ENCODE measurements around the gene SERINC5.

The SERINC5 gene

DNA sequence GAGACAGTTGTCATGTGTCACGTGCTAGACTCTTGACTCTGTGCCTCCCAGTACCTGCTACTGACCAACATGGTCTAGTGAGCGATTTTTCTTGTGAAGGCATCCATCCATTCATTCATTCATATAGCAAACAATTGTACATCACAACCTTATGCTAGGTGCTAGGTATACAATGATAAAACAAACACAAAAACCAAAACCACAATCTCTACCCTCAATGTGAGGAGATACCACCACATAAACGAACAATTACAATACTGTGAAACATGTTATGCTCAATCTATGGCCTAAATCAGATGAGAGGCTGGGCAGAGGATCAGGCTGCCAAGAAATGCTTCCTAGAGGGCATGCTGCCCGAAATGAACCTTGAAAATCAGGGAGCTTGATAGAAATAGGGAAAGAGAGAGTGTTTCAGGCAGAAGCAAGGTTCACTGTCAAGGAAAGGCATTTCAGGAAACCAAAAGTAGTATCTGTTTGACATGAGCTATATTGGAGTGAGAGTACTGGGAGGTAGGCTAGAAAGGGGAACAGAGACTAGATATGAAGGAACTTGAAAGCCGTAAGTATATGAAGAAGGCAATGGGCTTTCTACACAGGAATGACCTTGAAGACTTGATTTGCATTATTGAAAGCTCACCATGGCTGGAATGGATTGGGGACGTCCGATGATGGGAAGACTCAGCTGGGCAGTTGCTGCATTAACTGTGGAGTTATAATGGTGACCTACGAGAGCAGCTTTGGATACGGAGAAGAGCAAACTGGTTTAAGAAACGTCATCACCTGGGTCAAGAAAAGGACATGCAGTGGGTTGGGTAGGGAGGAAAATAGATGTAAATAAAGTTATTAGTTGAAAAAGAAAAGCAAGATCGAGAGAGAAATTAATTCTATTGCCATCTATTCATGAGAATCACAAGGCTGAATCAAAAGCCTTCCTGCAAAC, 130.6 kb downstream of the SERINC5 start:
- Histone ChIP-seq H3K27me3 (ENCODE audit: insufficient read depth, low read depth, severe bottlenecking) (no peaks in the 10 kb centered on the region), H3K27ac (no peak overlapping the region), H3K4me3 (ENCODE audit: low read depth, low read length) (no peak overlapping the region), H3K36me3 (no peaks in the 10 kb centered on the region), H3K9me3 (ENCODE audit: severe bottlenecking) (peaks cover 2% of the 10 kb centered on the region)
- no peak for DNase-seq
- TF ChIP-seq, protein P1, sequence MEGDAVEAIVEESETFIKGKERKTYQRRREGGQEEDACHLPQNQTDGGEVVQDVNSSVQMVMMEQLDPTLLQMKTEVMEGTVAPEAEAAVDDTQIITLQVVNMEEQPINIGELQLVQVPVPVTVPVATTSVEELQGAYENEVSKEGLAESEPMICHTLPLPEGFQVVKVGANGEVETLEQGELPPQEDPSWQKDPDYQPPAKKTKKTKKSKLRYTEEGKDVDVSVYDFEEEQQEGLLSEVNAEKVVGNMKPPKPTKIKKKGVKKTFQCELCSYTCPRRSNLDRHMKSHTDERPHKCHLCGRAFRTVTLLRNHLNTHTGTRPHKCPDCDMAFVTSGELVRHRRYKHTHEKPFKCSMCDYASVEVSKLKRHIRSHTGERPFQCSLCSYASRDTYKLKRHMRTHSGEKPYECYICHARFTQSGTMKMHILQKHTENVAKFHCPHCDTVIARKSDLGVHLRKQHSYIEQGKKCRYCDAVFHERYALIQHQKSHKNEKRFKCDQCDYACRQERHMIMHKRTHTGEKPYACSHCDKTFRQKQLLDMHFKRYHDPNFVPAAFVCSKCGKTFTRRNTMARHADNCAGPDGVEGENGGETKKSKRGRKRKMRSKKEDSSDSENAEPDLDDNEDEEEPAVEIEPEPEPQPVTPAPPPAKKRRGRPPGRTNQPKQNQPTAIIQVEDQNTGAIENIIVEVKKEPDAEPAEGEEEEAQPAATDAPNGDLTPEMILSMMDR (IDR thresholded peaks at IDR 0.05; ENCODE audit: low read depth, low read length) = no peak

DNA sequence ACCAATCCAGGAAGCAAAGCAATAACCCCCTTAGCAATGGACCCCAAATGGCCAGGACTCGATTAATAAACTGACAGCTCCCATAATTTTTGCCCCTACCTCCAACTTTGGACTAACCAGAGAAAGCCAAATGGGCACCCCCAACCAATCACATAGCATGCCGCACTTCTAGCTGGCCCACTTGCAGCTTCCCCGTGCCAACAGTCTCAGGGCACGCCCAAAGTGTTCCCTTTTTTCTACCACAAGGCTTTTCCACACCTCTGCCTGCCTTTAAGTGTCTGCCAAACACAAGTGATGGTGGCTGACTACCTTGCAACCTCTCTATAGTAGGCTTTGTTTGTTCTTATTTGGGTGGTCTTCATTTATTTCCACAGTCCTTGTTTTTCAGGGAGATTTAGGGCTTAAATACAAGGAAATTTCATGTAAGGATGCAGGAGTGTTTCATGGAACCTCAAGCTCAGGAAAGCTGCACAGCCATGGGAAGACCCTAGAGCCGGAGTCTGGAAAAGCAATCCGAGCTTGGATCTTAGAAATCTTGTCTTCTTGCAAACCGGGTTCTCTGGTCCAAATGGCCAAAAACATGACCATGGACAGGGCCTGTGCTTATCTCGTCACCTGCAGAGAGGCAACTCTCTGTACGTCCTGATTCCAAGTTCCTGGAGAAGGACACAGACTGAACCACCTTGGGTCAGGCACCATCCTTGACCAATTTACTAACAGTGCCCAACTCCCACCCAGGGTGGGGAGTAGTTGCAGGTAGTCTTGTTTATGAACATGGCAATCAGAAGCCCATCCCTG, 131.5 kb downstream of the SERINC5 start:
- TF ChIP-seq, protein P1 (IDR thresholded peaks at IDR 0.05; ENCODE audit: low read depth, low read length) = no peak
- Histone ChIP-seq H3K4me3 (ENCODE audit: low read depth, low read length) (no peak overlapping the region), H3K36me3 (no peaks in the 10 kb centered on the region), H3K9me3 (ENCODE audit: severe bottlenecking) (peaks cover 2% of the 10 kb centered on the region), H3K27me3 (ENCODE audit: insufficient read depth, low read depth, severe bottlenecking) (no peaks in the 10 kb centered on the region), H3K27ac (no peak overlapping the region)
- no peak for DNase-seq

DNA sequence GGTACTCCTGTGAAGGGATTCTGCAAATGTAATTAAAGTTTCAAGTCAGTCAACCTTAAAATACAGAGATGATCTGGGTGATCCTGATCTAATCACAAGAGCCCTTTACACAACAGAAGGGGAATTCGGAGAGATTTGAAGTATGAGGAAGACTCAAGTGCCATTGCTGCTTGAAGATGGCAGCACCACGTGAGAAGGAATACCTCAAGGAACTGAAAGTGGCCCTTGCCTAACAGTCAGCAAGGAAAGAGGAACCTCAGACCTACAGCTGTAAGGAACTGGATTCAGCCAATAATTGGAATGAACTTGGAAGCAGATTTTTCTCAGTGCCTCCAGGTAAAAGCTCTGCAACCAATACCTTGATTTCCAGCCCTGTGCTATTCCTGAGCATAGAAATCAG, 133.3 kb downstream of the SERINC5 start:
- peaks cover 2% of the 10 kb centered on the region for H3K9me3 ChIP-seq (ENCODE audit: severe bottlenecking)
- H3K4me3 ChIP-seq (ENCODE audit: low read depth, low read length) = no peak overlapping the region
- no peaks in the 10 kb centered on the region for H3K36me3 ChIP-seq
- no peaks in the 10 kb centered on the region for H3K27me3 ChIP-seq (ENCODE audit: insufficient read depth, low read depth, severe bottlenecking)
- no peak overlapping the region for H3K27ac ChIP-seq
- no peak for DNase-seq
- TF ChIP-seq, protein P1 (IDR thresholded peaks at IDR 0.05; ENCODE audit: low read depth, low read length) = no peak

DNA sequence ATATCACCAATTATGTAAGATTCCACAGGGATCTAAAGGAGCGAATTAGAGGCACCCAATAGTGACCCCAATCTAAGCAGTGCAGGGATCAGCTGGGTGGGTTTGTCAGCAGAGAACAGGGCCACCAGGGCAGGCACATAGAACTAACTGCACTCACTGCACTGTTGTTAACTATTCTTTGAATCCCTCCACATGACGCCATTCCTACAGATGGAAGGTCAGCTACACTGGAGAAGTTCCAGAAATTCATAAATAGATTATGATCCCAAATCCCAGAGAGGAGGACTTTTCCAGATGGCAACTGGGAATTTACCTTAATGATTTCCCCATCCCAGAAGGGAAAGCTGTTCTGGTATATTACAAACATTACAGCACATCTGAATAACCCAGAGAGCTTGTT, 136.5 kb downstream of the SERINC5 start:
- H3K9me3 ChIP-seq (ENCODE audit: severe bottlenecking) = no peaks in the 10 kb centered on the region
- no peaks in the 10 kb centered on the region for H3K36me3 ChIP-seq
- TF ChIP-seq, protein P1 (IDR thresholded peaks at IDR 0.05; ENCODE audit: low read depth, low read length) = no peak
- no peaks in the 10 kb centered on the region for H3K27me3 ChIP-seq (ENCODE audit: insufficient read depth, low read depth, severe bottlenecking)
- no peak overlapping the region for H3K4me3 ChIP-seq (ENCODE audit: low read depth, low read length)
- no peak overlapping the region for H3K27ac ChIP-seq
- DNase-seq = no peak

DNA sequence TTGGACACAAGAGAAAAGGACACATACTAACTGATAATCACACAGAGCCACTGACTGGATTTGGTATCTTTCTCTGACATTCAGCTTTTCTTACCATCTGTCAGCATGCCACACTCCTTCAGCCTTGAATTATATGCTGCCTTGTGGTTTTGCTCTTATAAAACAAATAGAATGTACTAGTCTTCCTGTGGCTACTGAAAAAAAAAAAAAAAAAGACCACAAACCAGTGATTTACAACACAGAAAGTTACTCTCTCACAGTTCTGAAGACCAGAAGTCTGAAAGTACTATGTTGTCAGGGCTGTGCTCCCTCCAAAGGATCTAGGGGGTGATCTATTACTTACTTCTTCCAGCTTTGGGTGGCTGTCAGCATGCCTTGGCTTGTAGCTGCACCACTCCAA, 138.4 kb downstream of the SERINC5 start:
- no peaks in the 10 kb centered on the region for H3K9me3 ChIP-seq (ENCODE audit: severe bottlenecking)
- DNase-seq = no peak
- H3K4me3 ChIP-seq (ENCODE audit: low read depth, low read length) = no peak overlapping the region
- H3K36me3 ChIP-seq = no peaks in the 10 kb centered on the region
- TF ChIP-seq, protein P1 (IDR thresholded peaks at IDR 0.05; ENCODE audit: low read depth, low read length) = no peak
- no peak overlapping the region for H3K27ac ChIP-seq
- no peaks in the 10 kb centered on the region for H3K27me3 ChIP-seq (ENCODE audit: insufficient read depth, low read depth, severe bottlenecking)
